ENCODE measurements around the gene DNAJC16.

DNA sequence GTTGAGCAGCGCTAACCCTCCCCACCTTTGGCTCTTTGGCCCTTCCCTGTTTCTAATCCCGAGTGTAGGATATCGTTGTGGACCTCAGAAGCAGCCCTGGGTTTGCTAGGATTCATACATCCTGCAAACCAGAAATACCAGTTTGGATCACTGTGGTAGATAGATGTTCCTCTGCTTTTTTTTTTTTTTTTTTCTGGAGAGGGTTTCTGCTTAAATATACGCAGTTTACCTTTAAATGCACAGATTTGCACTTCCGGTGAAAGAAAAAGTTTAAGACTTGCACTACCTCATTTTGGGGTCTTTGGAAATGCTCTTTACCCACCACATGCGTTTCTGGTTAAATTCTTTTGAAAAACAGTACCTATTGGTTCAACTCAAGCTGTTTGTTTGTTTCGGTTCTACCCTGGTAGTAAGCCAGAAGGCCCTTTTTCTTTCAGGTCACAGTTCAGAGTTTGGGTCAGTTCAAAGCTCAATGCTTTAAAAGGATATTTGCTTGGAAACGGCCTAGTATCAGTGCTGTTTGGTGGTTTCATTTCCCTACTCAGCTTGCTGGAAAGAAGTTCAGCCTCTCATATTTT lies 91.5 kb downstream of the DNAJC16 start:
- TF ChIP-seq ZFP30 (CRISPR knock-in tag; IDR thresholded peaks at IDR 0.05) (no peak), PPARA (CRISPR knock-in tag; IDR thresholded peaks at IDR 0.05; ENCODE audit: borderline replicate concordance) (no peak), CSDC2 (CRISPR knock-in tag; IDR thresholded peaks at IDR 0.05) (no peak)

All from SK-N-SH treated with all-trans-retinoic acid at 6 μM for 48 hours (cell line).